ENCODE results near the gene LIG4.
A peak's percentile ranks its signal among the peaks of the same experiment; 100 is the strongest.

Gene LIG4

DNA sequence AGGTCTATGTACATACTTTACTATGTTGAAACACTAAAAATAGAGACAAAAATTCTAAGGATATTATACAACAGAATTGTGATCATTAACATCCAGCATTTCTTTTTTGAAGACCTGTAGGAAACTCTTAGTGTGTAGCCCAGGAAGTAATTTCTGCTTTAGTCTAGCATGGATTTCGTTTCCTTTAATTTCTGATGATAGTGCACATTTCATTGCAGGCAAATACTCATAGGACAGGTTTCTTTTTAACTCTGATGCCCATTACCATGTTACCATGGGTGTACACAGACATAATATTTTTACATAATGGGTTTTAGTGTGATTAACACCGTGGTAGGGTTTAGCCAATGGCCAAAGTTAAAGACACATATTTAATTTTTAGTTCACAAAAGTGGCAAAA, 27.1 kb downstream of the LIG4 start:
- no peak for DNase-seq (ENCODE audit: extremely low spot score)
- no peak for TF ChIP-seq L3MBTL2 (conservative IDR thresholded peaks at IDR 0.05)
- TF ChIP-seq CTBP1 (IDR thresholded peaks at IDR 0.05; ENCODE audit: borderline replicate concordance) = no peak
- TF ChIP-seq ZNF384 (IDR thresholded peaks at IDR 0.05) = no peak
- TF ChIP-seq SP1 (IDR thresholded peaks at IDR 0.05) = no peak
- no peak for TF ChIP-seq FOXM1 (IDR thresholded peaks at IDR 0.05; ENCODE audit: borderline replicate concordance)
- TF ChIP-seq TARDBP (IDR thresholded peaks at IDR 0.05) = no peak
- TF ChIP-seq BHLHE40 (IDR thresholded peaks at IDR 0.05; ENCODE audit: borderline replicate concordance) = no peak
- no peak for TF ChIP-seq NFRKB (IDR thresholded peaks at IDR 0.05)
- TF ChIP-seq HDGF (IDR thresholded peaks at IDR 0.05; ENCODE audit: borderline replicate concordance) = no peak
- TF ChIP-seq SUZ12 (IDR thresholded peaks at IDR 0.05) = no peak
- TF ChIP-seq ELF4 (IDR thresholded peaks at IDR 0.05) = no peak
- TF ChIP-seq FOXK2 (IDR thresholded peaks at IDR 0.05) = no peak
- TF ChIP-seq LEF1 (IDR thresholded peaks at IDR 0.05; ENCODE audit: borderline replicate concordance) = no peak
- CTCF ChIA-PET = no interaction called here
- POLR2A ChIA-PET = no interaction called here

GRCh38 chr13:108185223-108185622, 30.1 kb downstream of the LIG4 start:
- TF ChIP-seq SP1 (IDR thresholded peaks at IDR 0.05) (no peak), BHLHE40 (IDR thresholded peaks at IDR 0.05; ENCODE audit: borderline replicate concordance) (no peak), ARNT (IDR thresholded peaks at IDR 0.05) (no peak), HDGF (IDR thresholded peaks at IDR 0.05; ENCODE audit: borderline replicate concordance) (no peak)
- ChIA-PET CTCF (no interaction called here), POLR2A (no interaction called here)
- no peak for DNase-seq (ENCODE audit: extremely low spot score)

GRCh38 chr13:108182652-108183051, 32.7 kb downstream of the LIG4 start:
- CTCF ChIA-PET = no interaction called here
- no peak for DNase-seq (ENCODE audit: extremely low spot score)
- POLR2A ChIA-PET = no interaction called here
- no peak for TF ChIP-seq ELF4 (IDR thresholded peaks at IDR 0.05)
- no peak for TF ChIP-seq FOXM1 (IDR thresholded peaks at IDR 0.05; ENCODE audit: borderline replicate concordance)
- TF ChIP-seq L3MBTL2 (conservative IDR thresholded peaks at IDR 0.05) = no peak
- TF ChIP-seq CTBP1 (IDR thresholded peaks at IDR 0.05; ENCODE audit: borderline replicate concordance) = no peak
- no peak for TF ChIP-seq BHLHE40 (IDR thresholded peaks at IDR 0.05; ENCODE audit: borderline replicate concordance)
- TF ChIP-seq LEF1 (IDR thresholded peaks at IDR 0.05; ENCODE audit: borderline replicate concordance) = no peak

DNA sequence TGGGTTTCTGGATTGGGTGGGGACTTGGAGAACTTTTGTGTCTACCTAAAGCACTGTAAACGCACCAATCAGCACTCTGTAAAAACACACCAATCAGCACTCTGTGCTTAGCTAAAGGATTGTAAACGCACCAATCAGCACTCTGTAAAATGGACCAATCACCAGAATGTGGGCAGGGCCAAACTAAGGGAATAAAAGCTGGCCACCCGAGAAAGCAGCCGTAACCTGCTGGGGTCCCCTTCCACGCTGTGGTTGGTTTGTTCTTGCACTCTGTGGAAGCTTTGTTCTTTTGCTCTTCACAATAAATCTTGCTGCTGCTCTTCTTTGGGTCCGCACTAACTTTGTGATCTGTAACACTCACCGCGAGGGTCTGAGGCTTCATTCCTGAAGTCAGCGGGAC, 37.3 kb downstream of the LIG4 start:
- ChIA-PET CTCF (no interaction called here), POLR2A (no interaction called here)
- DNase-seq (ENCODE audit: extremely low spot score) = no peak
- TF ChIP-seq LEF1 (IDR thresholded peaks at IDR 0.05; ENCODE audit: borderline replicate concordance) (no peak), FOXA1 (IDR thresholded peaks at IDR 0.05) (no peak), FOXM1 (IDR thresholded peaks at IDR 0.05; ENCODE audit: borderline replicate concordance) (no peak), ZNF384 (IDR thresholded peaks at IDR 0.05) (no peak), TARDBP (IDR thresholded peaks at IDR 0.05) (no peak), HDGF (IDR thresholded peaks at IDR 0.05; ENCODE audit: borderline replicate concordance) (no peak), CTBP1 (IDR thresholded peaks at IDR 0.05; ENCODE audit: borderline replicate concordance) (no peak), ELF4 (IDR thresholded peaks at IDR 0.05) (no peak), FOXK2 (IDR thresholded peaks at IDR 0.05) (no peak), SUZ12 (IDR thresholded peaks at IDR 0.05) (no peak), BHLHE40 (IDR thresholded peaks at IDR 0.05; ENCODE audit: borderline replicate concordance) (no peak), NFRKB (IDR thresholded peaks at IDR 0.05) (no peak)

GRCh38 chr13:108176685-108177274, 38.6 kb downstream of the LIG4 start:
- peak; percentile 7 for DNase-seq (ENCODE audit: extremely low spot score)
- TF ChIP-seq HDGF (IDR thresholded peaks at IDR 0.05; ENCODE audit: borderline replicate concordance) (no peak), LEF1 (IDR thresholded peaks at IDR 0.05; ENCODE audit: borderline replicate concordance) (no peak), SP1 (IDR thresholded peaks at IDR 0.05) (no peak), ELF4 (IDR thresholded peaks at IDR 0.05) (no peak), L3MBTL2 (conservative IDR thresholded peaks at IDR 0.05) (no peak), FOXM1 (IDR thresholded peaks at IDR 0.05; ENCODE audit: borderline replicate concordance) (no peak), ZNF384 (IDR thresholded peaks at IDR 0.05) (no peak), PKNOX1 (IDR thresholded peaks at IDR 0.05) (no peak), NFRKB (IDR thresholded peaks at IDR 0.05) (no peak)
- ChIA-PET POLR2A (no interaction called here), CTCF (no interaction called here)

DNA sequence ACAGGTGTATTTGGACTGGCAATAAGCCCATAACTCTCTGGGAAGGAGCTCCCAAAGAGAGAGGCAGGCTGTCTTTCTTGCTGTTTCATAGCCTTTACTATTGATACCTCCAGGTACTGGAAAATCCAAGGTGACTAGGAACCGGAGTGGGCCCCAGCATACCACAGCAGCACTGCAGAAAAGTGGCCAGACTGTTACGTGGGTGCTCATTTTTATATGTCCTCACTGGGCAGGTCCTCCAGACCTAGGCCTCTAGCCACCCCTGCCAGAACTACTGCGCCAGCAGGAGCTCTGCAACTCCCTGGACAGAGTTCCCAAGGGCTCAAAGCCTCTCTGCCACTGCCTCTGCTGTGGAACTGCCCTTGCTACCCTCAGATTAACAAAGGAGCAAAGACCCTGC, 46.4 kb downstream of the LIG4 start:
- no peak for TF ChIP-seq BHLHE40 (IDR thresholded peaks at IDR 0.05; ENCODE audit: borderline replicate concordance)
- no peak for DNase-seq (ENCODE audit: extremely low spot score)
- CTCF ChIA-PET = no interaction called here
- POLR2A ChIA-PET = no interaction called here

- no peak for TF ChIP-seq PKNOX1 (IDR thresholded peaks at IDR 0.05)
- no peak for DNase-seq (ENCODE audit: extremely low spot score)
- POLR2A ChIA-PET = no interaction called here
- CTCF ChIA-PET = no interaction called here
Observed at GRCh38 chr13:108166078-108166477, 49.3 kb downstream of the LIG4 start.

DNA sequence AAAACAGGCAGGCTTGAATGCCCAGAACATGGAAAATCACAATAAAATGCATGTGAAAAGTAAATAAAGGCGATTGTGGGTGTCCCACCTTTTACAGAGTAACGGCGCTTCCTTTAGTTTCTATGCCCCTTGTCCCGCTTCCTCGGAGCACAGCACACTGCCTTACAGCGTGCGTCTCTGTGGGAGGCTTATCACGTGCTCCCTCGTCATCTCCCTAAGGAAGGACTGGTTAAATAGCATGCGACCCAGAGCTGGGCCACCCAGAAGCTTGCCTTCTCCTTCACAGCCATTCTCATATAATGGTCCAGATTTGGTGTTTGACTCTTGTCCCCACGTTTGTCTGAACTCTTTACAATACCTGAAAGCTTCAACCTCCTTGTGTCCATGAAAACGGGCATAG, 56.6 kb downstream of the LIG4 start:
- ChIA-PET CTCF (interaction anchor here (0.6 kb wide), 1 partner anchor 652 kb away, joined by 3 read pairs; no protein-coding TSS in a partner anchor), POLR2A (no interaction called here)
- no peak for TF ChIP-seq ELF4 (IDR thresholded peaks at IDR 0.05)
- TF ChIP-seq CTBP1 (IDR thresholded peaks at IDR 0.05; ENCODE audit: borderline replicate concordance) = no peak
- no peak for TF ChIP-seq TARDBP (IDR thresholded peaks at IDR 0.05)
- TF ChIP-seq ZNF384 (IDR thresholded peaks at IDR 0.05) = no peak
- DNase-seq (ENCODE audit: extremely low spot score) = no peak
